A549 (cell line): ENCODE results near the gene ALX1.

Source experiments
- CTCF ChIP-seq: fragments of >200 bp; sonication (Bioruptor Twin); formaldehyde crosslinking; IDR thresholded peaks from 3 replicates; pipeline ENCODE4 v1.5.1; 2016
- MYC ChIP-seq: IDR thresholded peaks from 2 replicates; pipeline ENCODE4 v1.6.1; 2012; ENCODE audit warnings: mild to moderate bottlenecking, inconsistent platforms, low read length, improper control_type of control experiment, borderline replicate concordance
- NFE2L2 ChIP-seq: fragments of 150-350 bp; conservative IDR thresholded peaks from 2 replicates; pipeline ENCODE4 v1.6.1; 2014; ENCODE audit warnings: low read length

GRCh38 chr12:85322715-85323114 lies 42.7 kb downstream of the ALX1 start:
- no peak for TF ChIP-seq NFE2L2
- no peak for TF ChIP-seq CTCF
- no peak for TF ChIP-seq MYC
